Mesodermal cell (in vitro differentiated cells): ENCODE results near the gene SP9.

Experiments used
- H3K27ac ChIP-seq: 2 replicates; pipeline ENCODE4 v1.7.0; 2013; ENCODE audit warnings: mild to moderate bottlenecking, low read depth, low read length, moderate library complexity; ENCODE audit not compliant: severe bottlenecking
- H3K36me3 ChIP-seq: 2 replicates; pipeline ENCODE4 v1.7.1; 2013; ENCODE audit warnings: mild to moderate bottlenecking, low read length, moderate library complexity; ENCODE audit not compliant: control insufficient read depth, insufficient read depth
- H3K4me1 ChIP-seq: one replicate; pipeline ENCODE4 v1.7.1; 2013; ENCODE audit warnings: mild to moderate bottlenecking, low read length; ENCODE audit not compliant: insufficient read depth, control insufficient read depth, poor library complexity, severe bottlenecking
- H3K4me3 ChIP-seq: 2 replicates; pipeline ENCODE4 v1.7.0; 2013; ENCODE audit warnings: low read length, control low read depth, mild to moderate bottlenecking; ENCODE audit not compliant: insufficient read depth, poor library complexity, severe bottlenecking; ENCODE audit errors: extremely low read depth
- H3K9me3 ChIP-seq: 2 replicates; pipeline ENCODE4 v1.7.1; 2013; ENCODE audit warnings: mild to moderate bottlenecking, low read length, moderate library complexity; ENCODE audit not compliant: control insufficient read depth
- WGBS, 2 experiments: methylation state at CpG; one replicate each; pipeline ENCODE4 v1.1.5; 2013; ENCODE audit warnings: missing lambda C conversion rate in 2 of 2; ENCODE audit not compliant: insufficient coverage in 2 of 2; 5-methylcytosine and 5-hydroxymethylcytosine counted together

Gene SP9

GRCh38 chr2:174340400-174341292, 5.9 kb downstream of the SP9 start:
- Histone ChIP-seq H3K4me3 (peak overlapping the region; percentile 30), H3K4me1 (peaks cover 27% of the 10 kb centered on the region)

DNA sequence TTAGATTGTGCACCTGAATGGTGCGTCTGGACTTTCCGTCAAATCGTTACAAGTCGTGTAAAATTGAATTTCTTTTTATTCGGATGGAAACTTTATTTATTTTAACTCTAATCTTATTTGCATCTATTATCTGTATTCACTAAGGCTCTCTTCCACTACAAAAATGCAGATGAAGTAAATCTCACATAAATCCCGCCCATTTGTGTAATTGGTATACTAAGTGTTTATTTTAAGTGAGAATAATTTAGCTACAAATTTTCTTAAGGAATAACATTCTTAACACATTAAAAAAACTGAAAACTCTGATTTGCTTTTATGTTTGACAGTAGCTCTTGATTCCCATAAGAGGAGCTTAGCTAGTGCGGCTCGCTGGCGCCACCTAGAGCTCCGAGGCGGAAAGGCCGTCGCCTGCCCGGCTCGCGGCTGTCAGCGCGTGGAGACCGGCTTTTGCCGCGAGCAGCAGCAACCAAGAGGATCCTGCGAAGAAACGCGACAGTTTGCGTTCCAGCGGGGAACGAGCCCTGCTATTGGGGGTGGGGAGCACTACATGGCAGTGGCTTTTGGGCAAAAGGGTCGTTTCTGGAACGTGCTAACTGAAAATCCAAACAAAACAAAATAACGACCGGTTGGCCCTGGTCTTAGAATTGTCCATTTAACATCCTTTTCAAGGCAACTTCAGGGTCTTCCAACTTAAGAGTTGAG, 6.7 kb downstream of the SP9 start:
- Histone ChIP-seq H3K27ac (no peak overlapping the region), H3K4me1 (peaks cover 27% of the 10 kb centered on the region), H3K4me3 (peak overlapping the region; percentile 29), H3K36me3 (no peaks in the 10 kb centered on the region), H3K9me3 (no peaks in the 10 kb centered on the region)
- WGBS, 2 experiments, result 0 to 1% methylated on average over 14 to 16 of the region's 31 CpGs

More at GRCh38 chr2:174340400-174341292, 5.9 kb downstream of the SP9 start:
- H3K27ac ChIP-seq, result no peak overlapping the region
- no peaks in the 10 kb centered on the region for H3K9me3 ChIP-seq
- H3K36me3 ChIP-seq, result no peaks in the 10 kb centered on the region
- 2% methylated on average over 54 to 60 of the region's 70 CpGs for WGBS, 2 experiments

DNA sequence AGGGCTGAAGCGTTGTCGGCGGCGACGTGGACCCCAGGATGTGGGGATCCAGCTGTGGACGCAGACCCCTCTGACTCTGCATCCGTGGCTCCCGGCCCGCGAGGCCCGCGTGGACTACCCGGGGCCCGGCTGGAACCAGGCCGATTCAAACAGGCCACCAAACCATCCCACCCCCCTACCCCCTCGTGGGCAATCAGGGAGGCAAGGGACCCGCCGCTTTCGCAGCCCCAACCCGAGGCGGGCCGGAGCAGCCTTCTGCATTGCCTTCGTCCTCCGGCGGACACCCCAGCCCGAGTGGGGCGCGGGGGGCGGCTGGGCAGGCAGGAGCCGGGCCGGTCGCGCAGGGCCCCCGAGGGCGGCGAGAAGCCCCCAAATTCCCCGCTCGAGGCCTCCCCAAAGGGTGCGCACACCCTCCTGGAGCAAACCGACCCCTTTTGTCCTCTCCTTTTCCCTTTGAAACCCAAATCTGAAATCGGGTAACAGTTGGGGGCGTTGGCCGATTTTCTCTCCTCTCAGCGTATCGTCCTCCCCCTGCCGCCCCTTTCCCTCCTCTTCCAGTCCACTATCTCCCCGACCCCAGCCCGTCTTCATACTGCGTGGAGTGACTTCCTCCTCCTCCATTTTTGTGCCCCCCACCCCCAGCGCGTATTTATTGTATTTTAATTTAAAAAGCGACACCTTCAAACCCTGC, 7.4 kb downstream of the SP9 start:
- Histone ChIP-seq H3K27ac (no peak overlapping the region), H3K9me3 (no peaks in the 10 kb centered on the region), H3K4me3 (peak overlapping the region; percentile 29), H3K4me1 (peaks cover 27% of the 10 kb centered on the region), H3K36me3 (peaks cover 3% of the 10 kb centered on the region)
- 1 to 2% methylated on average over 30 to 32 of the region's 52 CpGs for WGBS, 2 experiments

GRCh38 chr2:174342686-174343342, 8.1 kb downstream of the SP9 start:
- H3K27ac ChIP-seq, result no peak overlapping the region
- H3K9me3 ChIP-seq, result no peaks in the 10 kb centered on the region
- peaks cover 6% of the 10 kb centered on the region for H3K36me3 ChIP-seq
- 0% methylated on average over 11 to 14 of the region's 29 CpGs for WGBS, 2 experiments
- peak overlapping the region; percentile 29 for H3K4me3 ChIP-seq
- H3K4me1 ChIP-seq, result peaks cover 27% of the 10 kb centered on the region

DNA sequence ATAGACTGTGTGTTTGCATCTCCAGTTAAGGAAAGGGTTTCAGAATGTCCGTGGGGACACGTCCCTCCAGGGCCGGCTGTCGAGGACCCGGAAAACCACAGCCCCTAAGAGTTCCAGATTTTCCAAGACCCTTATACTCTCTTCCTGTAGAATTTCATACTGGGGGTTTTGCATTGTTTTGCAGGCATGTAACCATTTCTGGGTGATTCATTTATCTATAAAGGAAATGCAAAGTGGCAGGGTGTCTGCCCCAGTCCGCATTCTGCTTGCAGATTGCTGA, 8.5 kb downstream of the SP9 start:
- Histone ChIP-seq H3K27ac (no peak overlapping the region), H3K4me1 (peaks cover 27% of the 10 kb centered on the region), H3K9me3 (no peaks in the 10 kb centered on the region), H3K36me3 (peaks cover 10% of the 10 kb centered on the region), H3K4me3 (peak overlapping the region; percentile 8)
- 0% methylated on average over 1 of the region's 6 CpGs for WGBS, 2 experiments

GRCh38 chr2:174343623-174344455, 9.1 kb downstream of the SP9 start:
- Histone ChIP-seq H3K36me3 (peaks cover 16% of the 10 kb centered on the region), H3K4me3 (peak overlapping the region; percentile 8), H3K27ac (no peak overlapping the region), H3K9me3 (no peaks in the 10 kb centered on the region), H3K4me1 (peaks cover 27% of the 10 kb centered on the region)
- WGBS, 2 experiments, result 1 to 3% methylated on average over 24 to 32 of the region's 57 CpGs

DNA sequence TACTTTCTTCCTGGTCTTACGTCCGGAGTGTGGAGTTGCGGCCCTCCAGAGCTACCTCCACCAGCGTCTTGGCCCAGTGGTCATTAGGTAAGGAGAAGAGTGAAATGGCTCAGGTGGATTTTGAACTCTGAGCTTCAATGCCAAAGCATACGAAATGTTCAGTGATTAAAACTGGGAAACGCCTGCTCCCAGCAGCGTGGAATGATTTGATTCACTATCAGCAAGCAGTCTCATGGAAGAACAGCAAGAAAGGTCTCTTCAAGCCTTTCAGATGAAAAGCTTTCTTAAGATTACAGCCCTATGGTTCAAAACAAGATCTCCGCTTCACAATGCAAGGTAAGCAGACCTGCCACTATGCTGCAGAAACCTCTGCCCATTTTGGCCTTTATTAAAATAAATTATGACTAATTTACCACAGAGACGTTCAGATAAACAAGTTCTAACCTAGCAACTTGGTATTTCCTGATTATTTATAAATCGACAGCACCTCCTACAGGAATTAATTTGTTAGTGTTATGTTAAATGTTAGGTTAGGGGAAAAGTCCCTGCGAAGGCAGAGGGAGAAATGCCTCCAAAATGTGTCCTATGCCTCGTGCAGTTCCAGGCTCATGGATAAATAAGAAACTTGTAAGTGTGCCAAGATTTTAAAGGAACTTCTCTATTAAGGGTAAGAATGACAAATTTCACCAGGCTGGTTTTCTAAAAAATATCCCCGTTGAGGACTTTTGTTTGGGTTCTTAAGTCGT, 10.1 kb downstream of the SP9 start:
- no peak overlapping the region for H3K27ac ChIP-seq
- H3K4me3 ChIP-seq, result no peak overlapping the region
- peaks cover 26% of the 10 kb centered on the region for H3K4me1 ChIP-seq
- no peaks in the 10 kb centered on the region for H3K9me3 ChIP-seq
- peaks cover 16% of the 10 kb centered on the region for H3K36me3 ChIP-seq
- 26 to 40% methylated on average over 7 to 11 of the region's 14 CpGs for WGBS, 2 experiments

- no peak overlapping the region for H3K4me3 ChIP-seq
- WGBS, 2 experiments, result 100% methylated on average over 1 of the region's 2 CpGs; no CpG with 5 or more reads in 1 of the 2 experiments
- H3K9me3 ChIP-seq, result no peaks in the 10 kb centered on the region
- H3K4me1 ChIP-seq, result no peaks in the 10 kb centered on the region
- H3K36me3 ChIP-seq, result peaks cover 16% of the 10 kb centered on the region
- H3K27ac ChIP-seq, result no peak overlapping the region
Observed at GRCh38 chr2:174350018-174350417, 15.3 kb downstream of the SP9 start.

DNA sequence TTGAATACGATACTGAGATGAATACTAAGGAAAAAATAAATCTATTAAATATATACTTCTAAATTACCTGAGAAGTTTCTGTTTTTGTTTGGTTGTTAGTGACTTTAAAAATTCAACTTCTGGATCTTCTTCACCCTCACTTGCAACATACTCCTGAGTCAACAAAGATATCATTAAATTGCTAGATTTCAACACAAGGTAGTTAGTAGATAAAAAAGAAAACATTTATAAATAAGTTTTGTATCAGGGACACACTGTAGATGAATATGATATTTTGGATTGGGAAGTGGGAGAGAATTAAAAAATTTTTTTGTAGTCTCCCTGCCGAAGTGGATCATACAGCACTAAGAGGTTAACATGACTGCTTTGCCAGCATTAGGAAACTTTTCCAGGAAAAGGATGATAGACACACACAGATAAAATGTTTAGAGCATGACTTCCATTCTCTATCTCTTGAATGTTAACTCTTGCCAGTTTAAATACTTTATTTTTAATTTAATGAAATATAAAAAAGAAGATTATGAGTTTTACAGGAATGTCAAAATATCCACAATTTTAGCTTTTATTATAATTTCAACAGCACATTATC, 15.9 kb downstream of the SP9 start:
- 80 to 100% methylated on average over 1 of the region's 2 CpGs for WGBS, 2 experiments
- no peaks in the 10 kb centered on the region for H3K9me3 ChIP-seq
- no peaks in the 10 kb centered on the region for H3K4me1 ChIP-seq
- no peak overlapping the region for H3K4me3 ChIP-seq
- H3K36me3 ChIP-seq, result peaks cover 16% of the 10 kb centered on the region
- H3K27ac ChIP-seq, result no peak overlapping the region
